Prostate gland (tissue), 2 donors: Measurements from ENCODE around the gene ATP8B3.

Experiments
- POLR2A ChIP-seq: fragments of 450-650 bp; IDR thresholded peaks from one replicate; pipeline ENCODE4 v1.6.1; 2016; ENCODE audit warnings: antibody characterized with exemption, mild to moderate bottlenecking
- POLR2AphosphoS5 ChIP-seq: sonication (generic); formaldehyde crosslinking; IDR thresholded peaks from one replicate; pipeline ENCODE4 v1.6.1; 2017; ENCODE audit warnings: antibody characterized with exemption
- TF ChIP-seq, protein P1 (sequence below), 4 experiments: fragments of 200-600 bp in 2 of 4; fragments of 450-650 bp in 2 of 4; sonication (generic) in 2 of 4; IDR thresholded peaks; 1 replicate in 3 of 4; 2 replicates in 1 of 4; pipeline ENCODE4 v1.5.1; 2016 to 2019; ENCODE audit warnings: antibody characterized with exemption in 4 of 4, mild to moderate bottlenecking in 2 of 4, moderate library complexity in 2 of 4

DNA sequence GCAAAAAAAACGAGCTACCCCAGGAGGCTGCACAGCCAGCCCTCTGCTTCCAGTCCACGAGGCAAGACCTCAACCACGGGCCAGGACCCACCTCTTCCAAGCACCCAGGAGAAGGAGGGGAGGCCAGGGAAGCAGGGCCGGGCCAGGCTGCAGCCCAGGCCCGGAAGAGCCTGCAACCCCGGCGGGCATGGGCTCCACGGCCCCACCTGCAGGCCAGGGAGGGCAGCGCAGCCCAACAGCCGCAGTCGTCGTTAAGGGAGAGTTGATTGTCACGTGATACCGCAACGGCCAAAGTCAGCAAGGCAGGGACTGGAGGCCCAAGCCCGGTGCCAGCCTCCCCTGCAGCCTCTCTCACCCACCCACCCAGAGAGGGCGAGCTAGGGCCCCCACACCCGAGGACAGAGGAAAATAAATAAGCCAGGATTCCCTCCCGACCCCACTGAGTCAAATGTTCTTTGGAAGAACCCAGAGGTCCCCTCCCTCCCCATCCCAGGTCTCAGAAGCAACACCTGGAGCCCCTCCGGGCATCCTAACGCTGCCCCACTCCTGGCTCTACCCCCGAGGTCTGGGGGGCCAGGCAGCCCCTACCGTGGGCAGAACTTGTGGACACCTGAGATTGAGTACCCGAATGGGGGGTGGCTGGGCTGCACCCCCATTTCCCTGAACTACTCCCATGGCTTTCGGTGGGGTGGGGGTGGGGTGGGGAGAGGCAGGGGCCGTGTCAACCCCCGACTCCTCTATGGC is 41.4 kb upstream of the ATP8B3 start:
- TF ChIP-seq POLR2A: no peak
- TF ChIP-seq, protein P1, sequence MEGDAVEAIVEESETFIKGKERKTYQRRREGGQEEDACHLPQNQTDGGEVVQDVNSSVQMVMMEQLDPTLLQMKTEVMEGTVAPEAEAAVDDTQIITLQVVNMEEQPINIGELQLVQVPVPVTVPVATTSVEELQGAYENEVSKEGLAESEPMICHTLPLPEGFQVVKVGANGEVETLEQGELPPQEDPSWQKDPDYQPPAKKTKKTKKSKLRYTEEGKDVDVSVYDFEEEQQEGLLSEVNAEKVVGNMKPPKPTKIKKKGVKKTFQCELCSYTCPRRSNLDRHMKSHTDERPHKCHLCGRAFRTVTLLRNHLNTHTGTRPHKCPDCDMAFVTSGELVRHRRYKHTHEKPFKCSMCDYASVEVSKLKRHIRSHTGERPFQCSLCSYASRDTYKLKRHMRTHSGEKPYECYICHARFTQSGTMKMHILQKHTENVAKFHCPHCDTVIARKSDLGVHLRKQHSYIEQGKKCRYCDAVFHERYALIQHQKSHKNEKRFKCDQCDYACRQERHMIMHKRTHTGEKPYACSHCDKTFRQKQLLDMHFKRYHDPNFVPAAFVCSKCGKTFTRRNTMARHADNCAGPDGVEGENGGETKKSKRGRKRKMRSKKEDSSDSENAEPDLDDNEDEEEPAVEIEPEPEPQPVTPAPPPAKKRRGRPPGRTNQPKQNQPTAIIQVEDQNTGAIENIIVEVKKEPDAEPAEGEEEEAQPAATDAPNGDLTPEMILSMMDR (IDR thresholded peaks at IDR 0.05): peak; percentile 83 to 95 (median 90)
- TF ChIP-seq POLR2AphosphoS5: peak; percentile 80
